ENCODE data around the gene VDAC2.
"Not testable (repeated sequence)": the region's sequence is repeated elsewhere in the genome, so short reads cannot be mapped to it uniquely, and the experiment has no call there.

The VDAC2 gene

DNA sequence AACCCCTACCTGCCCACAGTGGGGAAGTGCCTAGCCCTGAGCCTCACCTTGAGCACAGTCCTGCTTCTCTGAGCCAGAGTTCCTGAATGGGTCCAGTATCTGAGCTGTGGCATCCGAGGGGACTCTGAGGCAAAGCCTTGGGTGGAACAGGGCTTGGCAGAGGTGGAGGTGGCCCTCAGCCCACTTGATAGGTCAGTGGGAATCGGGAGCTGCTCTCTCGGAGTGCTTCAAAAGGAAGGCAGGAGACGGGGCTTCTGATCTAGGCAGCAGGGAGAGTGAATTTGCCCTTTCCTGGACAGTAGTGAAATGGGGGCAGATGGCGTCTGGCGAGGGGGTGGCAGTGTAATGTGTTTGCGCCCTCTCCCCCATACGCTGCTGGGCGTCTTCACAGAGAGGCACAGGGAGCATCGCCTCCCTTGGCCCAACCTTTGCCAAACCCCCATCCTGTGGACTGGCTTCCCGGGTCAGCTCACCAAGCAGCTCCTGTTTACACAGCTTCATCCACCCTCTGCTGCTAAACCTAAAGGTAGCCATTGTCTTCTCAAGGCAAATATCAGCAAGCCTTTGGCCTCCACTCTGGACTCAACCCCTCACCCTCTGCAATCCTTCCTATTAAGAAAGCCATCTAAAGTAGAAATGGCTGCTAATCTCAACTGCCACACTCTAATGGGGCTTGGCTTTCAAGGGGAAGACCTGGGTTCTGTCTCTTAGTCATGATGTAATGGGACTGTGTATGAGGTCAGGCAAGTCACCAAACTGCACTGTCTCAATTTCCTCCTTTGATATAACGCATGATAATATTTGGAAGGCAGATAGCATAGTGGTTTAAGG is 21.1 kb upstream of the VDAC2 start:
- peaks cover 3% of the 10 kb centered on the region for H3K36me3 Mint-ChIP-seq (ENCODE audit: low read depth)
- no peak overlapping the region for H3K27ac Mint-ChIP-seq
- no peaks in the 10 kb centered on the region for H3K9me3 Mint-ChIP-seq
- H3K4me3 Mint-ChIP-seq, result no peak overlapping the region
- H3K27me3 Mint-ChIP-seq (ENCODE audit: low read depth), result no peaks in the 10 kb centered on the region
- H3K4me1 Mint-ChIP-seq (ENCODE audit: low read depth), result peaks cover 10% of the 10 kb centered on the region

DNA sequence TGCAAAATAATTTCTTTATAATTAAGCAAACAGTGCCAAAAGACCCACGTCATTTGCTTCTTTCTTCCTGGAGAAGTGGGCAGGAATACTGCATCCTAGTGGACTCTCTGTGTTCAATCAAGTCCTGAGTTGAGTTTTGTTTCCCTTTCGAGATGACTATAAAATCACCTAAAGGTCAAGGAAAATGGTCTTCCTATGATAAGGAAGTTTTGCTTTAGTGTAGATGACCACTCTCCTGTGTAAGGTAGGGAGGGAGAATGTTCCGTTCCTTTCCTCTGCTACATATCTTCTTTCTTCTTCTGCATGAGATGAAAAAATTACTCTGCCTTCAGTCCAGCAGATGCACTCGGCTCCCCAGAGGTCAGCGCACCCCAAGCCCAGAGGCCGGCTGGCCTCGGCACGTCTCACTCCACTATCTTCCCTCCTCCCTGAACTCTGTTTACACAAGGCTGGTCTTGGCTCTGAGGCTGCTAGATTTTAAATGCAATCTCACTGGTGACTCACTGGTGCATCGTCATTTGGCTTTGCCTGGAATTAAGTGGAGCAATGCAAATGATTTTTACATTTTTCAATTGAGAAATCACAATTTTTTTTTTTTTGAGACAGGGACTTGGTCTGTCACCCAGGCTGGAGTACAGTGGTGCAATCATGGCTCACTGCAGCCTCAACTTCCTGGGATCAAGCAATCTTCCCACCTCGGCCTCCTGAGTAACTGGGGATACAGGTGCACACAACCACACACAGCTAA is 18.6 kb upstream of the VDAC2 start:
- H3K9me3 Mint-ChIP-seq, result no peaks in the 10 kb centered on the region
- H3K36me3 Mint-ChIP-seq (ENCODE audit: low read depth), result peaks cover 3% of the 10 kb centered on the region
- H3K4me3 Mint-ChIP-seq, result no peak overlapping the region
- H3K4me1 Mint-ChIP-seq (ENCODE audit: low read depth), result peaks cover 8% of the 10 kb centered on the region
- H3K27ac Mint-ChIP-seq, result no peak overlapping the region
- H3K27me3 Mint-ChIP-seq (ENCODE audit: low read depth), result no peaks in the 10 kb centered on the region

DNA sequence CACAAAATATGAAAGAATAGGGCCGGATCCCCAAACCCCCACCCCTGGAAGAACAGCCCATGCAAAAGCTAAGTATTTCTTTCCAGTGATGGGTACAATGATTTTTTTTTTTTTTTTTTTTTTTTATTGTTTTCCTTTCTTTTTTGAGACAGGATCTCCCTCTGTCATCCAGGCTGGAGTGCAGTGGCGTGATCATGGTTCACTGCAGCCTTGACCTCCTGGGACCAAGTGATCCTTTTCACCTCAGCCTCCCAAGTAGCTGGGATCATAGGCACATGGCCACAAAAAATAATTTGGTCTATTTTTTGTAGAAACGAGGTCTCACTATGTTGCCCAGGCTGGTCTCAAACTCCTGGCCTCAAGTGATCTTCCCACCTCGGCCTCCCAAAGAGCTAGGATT is 16.0 kb upstream of the VDAC2 start:
- not testable (repeated sequence) for H3K36me3 Mint-ChIP-seq (ENCODE audit: low read depth); H3K27me3 Mint-ChIP-seq (ENCODE audit: low read depth); H3K27ac Mint-ChIP-seq; H3K4me1 Mint-ChIP-seq (ENCODE audit: low read depth); H3K4me3 Mint-ChIP-seq; H3K9me3 Mint-ChIP-seq

DNA sequence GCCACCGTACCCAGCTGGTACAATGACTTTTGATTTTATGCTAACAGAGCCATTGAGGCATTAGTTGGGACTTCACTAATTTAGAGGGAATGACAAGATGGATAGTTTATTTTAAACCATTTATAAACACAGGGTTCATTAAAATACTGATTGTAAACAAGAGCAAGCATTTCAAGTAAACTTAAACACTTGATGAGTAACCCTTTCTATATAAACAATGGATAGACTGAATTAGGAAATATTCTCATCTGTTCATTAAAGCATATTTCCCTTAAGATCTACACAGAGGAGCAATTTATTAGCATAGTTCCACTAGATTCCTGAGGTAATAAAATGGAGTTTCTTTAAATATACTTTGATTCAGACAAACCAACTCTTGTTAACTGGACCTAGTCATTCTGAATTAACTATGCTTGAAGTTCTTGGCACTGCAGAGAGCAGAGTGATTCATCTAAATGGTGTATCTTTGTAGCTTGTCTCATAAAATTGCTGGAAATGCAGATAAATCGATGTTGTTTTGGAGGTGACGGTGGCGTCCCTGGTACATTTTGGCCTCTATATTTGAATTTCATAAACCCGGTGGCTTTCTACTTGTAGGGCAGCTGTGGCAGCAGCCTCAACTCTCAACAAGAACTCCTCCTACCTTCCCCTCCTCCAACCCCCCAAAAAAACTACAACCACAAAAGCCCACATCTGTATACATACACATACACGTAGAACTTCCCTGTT is 15.4 kb upstream of the VDAC2 start:
- H3K27ac Mint-ChIP-seq, result no peak overlapping the region
- no peaks in the 10 kb centered on the region for H3K27me3 Mint-ChIP-seq (ENCODE audit: low read depth)
- H3K36me3 Mint-ChIP-seq (ENCODE audit: low read depth), result peaks cover 3% of the 10 kb centered on the region
- H3K9me3 Mint-ChIP-seq, result no peaks in the 10 kb centered on the region
- H3K4me3 Mint-ChIP-seq, result no peak overlapping the region
- H3K4me1 Mint-ChIP-seq (ENCODE audit: low read depth), result no peaks in the 10 kb centered on the region

DNA sequence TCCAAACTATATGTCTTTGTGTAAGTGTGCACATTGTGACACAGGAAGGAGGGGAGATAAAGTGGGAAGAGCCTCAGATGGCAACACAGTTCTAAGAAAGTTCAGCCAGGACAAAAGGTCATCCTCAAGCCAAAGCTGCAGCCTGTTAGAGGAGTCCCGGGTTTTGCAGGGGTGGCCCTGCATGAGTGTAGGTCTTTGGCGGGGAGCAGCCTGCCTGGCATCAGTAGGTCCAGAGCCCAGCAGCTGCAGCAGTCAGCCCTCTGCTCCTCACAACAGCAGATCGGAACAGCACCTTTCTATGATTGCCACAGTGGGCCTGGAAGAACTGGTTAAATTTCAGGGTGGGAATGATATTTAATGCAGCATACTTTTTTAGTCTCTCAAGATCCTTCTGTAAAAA is 13.5 kb upstream of the VDAC2 start:
- Mint-ChIP-seq H3K4me1 (ENCODE audit: low read depth) (peaks cover under 1% of the 10 kb centered on the region), H3K27me3 (ENCODE audit: low read depth) (no peaks in the 10 kb centered on the region), H3K36me3 (ENCODE audit: low read depth) (peaks cover 3% of the 10 kb centered on the region), H3K27ac (no peak overlapping the region), H3K9me3 (no peaks in the 10 kb centered on the region), H3K4me3 (no peak overlapping the region)

DNA sequence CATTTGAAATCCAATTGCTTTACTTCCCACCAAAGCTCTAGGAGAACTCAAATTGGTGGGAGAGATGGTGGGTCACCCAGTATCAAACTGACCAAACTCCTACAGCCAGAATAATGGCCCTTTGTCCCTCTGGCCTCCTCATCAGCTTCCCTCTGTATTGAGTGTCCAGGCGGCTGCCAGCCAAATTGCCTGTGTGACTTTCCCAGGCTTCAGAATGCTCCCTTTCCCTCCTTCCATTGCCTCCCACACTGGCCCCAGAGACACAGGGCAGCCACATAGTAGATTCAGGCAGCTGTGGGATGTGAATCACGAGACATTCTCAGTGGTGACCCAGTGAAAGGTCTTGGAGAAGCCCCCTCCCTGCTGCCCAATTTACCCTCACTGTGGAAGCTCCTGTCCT is 12.7 kb upstream of the VDAC2 start:
- Mint-ChIP-seq H3K27me3 (ENCODE audit: low read depth) (no peaks in the 10 kb centered on the region), H3K9me3 (no peaks in the 10 kb centered on the region), H3K4me1 (ENCODE audit: low read depth) (peaks cover 1% of the 10 kb centered on the region), H3K4me3 (no peak overlapping the region), H3K36me3 (ENCODE audit: low read depth) (peaks cover 3% of the 10 kb centered on the region), H3K27ac (no peak overlapping the region)

DNA sequence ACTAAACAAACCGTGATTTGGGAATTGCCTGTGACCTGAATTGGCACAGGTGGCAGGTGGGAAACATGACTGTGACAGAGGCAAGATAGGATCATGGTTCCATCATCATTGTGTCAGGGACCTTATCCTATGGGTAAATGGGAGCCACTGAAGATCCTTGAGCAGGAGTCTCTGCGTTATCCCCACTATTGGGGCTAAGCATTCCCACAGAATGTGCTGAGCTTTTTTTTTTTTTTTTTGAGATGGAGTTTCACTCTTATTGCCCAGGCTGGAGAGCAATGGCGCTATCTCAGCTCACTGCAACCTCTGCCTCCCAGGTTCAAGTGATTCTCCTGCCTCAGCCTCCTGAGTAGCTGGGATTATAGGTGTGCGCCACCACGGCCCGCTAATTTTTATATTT is 10.6 kb upstream of the VDAC2 start:
- not testable (repeated sequence) for H3K27ac Mint-ChIP-seq; H3K27me3 Mint-ChIP-seq (ENCODE audit: low read depth); H3K4me1 Mint-ChIP-seq (ENCODE audit: low read depth); H3K4me3 Mint-ChIP-seq; H3K36me3 Mint-ChIP-seq (ENCODE audit: low read depth); H3K9me3 Mint-ChIP-seq

DNA sequence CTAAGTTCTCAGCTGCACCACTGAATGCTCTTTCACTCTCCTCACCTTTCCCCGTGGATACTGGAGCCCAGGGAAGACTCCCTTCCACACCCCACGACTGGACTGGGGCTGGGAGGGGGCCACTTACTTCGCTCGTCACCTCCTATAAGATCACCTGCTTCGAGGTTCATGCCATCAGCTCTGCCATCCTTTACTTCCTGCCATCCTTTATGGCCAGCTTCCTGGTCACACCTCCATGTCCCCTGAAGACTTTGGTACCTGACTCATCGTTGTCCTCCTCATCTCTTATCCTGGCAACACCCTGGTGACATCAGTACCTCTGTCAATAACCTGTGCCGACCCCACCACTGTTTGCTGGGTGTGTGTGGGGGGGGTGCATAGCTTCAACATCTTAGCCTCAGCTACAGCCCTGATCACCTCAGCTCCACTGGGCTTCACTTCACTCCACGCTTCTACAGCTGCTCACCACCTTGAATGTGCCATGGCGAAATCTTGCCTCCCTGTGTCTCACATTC is 8.7 kb upstream of the VDAC2 start:
- Mint-ChIP-seq H3K27ac (no peak overlapping the region), H3K4me1 (ENCODE audit: low read depth) (peaks cover 1% of the 10 kb centered on the region), H3K27me3 (ENCODE audit: low read depth) (no peaks in the 10 kb centered on the region), H3K4me3 (no peak overlapping the region), H3K36me3 (ENCODE audit: low read depth) (no peaks in the 10 kb centered on the region), H3K9me3 (no peaks in the 10 kb centered on the region)

DNA sequence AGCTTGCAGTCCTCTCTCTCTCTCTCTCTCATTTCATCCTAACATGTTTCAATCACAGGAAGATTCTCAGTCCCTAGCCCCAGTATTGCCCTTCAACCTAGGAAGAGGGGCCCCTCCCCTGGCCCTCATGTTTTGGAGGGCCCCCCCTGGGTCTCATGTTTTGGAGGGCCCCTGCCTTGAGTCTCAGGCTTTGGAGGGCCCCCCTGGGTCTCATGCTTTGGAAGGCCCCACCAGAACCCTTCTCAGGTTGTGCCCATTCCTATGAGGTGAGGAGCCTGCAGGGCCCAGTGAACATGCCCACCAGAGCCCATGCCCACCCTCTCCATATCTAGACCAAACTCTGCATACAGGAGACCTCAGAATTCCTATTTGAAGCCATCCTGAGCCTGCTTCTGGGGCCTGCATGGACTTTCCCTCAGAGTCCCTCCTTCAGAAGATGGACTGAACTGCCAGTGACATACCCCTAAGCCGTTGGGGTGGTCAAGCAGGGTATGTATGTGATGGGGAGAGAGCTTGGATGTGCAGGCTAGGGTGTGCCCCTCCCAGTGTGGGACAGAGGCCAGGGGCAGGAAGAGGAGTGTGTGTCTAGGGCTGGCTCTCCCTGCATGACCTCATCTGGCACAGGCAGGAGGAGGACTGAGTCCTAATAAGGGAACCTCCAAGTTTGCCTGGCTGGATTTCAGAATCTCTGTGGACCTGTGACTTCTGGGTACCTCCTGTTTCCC is 8.1 kb upstream of the VDAC2 start:
- no peaks in the 10 kb centered on the region for H3K27me3 Mint-ChIP-seq (ENCODE audit: low read depth)
- H3K36me3 Mint-ChIP-seq (ENCODE audit: low read depth), result no peaks in the 10 kb centered on the region
- no peaks in the 10 kb centered on the region for H3K9me3 Mint-ChIP-seq
- no peak overlapping the region for H3K4me3 Mint-ChIP-seq
- peaks cover 1% of the 10 kb centered on the region for H3K4me1 Mint-ChIP-seq (ENCODE audit: low read depth)
- H3K27ac Mint-ChIP-seq, result no peak overlapping the region

DNA sequence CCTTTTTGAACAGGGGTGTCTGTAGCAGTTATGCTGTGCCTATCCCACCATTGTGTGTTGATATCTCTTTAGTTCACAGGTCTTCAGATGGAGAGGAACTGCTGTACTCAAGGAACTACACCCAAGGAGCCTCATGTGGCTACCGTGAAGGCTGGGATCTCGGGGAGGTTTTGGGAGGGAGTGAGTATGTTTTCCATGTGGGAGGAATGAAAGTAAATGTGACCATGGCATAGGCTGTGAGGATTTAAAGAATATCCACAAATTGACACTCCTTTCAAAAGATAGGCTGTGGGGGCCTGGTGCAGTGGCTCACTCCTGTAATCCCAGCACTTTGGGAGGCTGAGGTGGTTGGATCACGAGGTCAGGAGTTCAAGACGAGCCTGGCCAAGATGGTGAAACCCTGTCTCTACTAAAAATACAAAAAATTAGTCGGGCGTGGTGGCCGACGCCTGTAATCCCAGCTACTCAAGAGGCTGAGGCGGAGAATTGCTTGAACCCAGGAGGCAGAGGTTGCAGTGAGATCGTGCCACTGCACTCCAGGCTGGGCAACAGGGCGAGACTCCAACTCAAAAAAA is 7.5 kb upstream of the VDAC2 start:
- H3K27me3 Mint-ChIP-seq (ENCODE audit: low read depth); H3K27ac Mint-ChIP-seq; H3K9me3 Mint-ChIP-seq; H3K4me1 Mint-ChIP-seq (ENCODE audit: low read depth); H3K36me3 Mint-ChIP-seq (ENCODE audit: low read depth); H3K4me3 Mint-ChIP-seq: not testable (repeated sequence)

DNA sequence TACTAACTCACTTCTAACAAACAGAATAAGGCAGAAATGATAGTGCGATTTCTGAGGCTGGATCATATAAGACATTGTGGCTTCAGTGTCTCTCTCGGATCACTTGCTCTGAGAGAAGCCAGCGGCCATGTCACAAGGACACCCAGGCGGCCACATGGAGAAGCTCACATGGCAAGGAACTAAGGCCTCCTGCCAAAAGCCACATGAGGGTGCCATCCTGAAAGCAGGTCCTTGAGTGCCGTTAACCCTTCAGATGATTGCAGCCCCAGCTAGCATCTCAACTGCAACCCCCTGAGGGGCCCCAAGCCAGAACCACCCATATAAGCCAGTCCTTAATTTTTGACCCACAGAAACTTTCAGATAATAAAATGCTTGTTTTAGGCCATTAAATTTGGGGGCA is 6.9 kb upstream of the VDAC2 start:
- Mint-ChIP-seq H3K36me3 (ENCODE audit: low read depth) (no peaks in the 10 kb centered on the region), H3K9me3 (no peaks in the 10 kb centered on the region), H3K27me3 (ENCODE audit: low read depth) (no peaks in the 10 kb centered on the region), H3K4me3 (no peak overlapping the region), H3K4me1 (ENCODE audit: low read depth) (peaks cover 5% of the 10 kb centered on the region), H3K27ac (no peak overlapping the region)

DNA sequence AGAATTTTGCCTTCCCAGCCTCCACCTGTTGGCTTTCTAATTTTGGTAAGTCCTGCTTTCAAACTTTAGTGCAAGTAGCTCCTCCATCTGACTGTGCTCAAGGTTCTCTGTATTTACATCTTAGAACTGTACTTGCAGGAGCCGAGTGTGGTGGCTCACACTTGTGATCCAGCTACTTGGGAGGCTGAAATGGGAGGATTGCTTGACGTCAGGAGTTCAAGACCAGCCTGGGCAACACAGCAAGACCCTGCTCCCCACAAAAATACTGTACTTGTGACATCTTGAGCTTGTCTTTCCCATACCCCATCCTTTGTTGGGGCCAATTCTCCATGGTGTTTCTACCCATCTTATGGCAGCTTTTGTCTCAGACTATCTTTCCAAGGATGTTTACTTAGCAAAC is 4.7 kb upstream of the VDAC2 start:
- no peaks in the 10 kb centered on the region for H3K9me3 Mint-ChIP-seq
- H3K27me3 Mint-ChIP-seq (ENCODE audit: low read depth), result no peaks in the 10 kb centered on the region
- H3K27ac Mint-ChIP-seq, result no peak overlapping the region
- H3K36me3 Mint-ChIP-seq (ENCODE audit: low read depth), result no peaks in the 10 kb centered on the region
- H3K4me3 Mint-ChIP-seq, result no peak overlapping the region
- H3K4me1 Mint-ChIP-seq (ENCODE audit: low read depth), result peaks cover 10% of the 10 kb centered on the region

DNA sequence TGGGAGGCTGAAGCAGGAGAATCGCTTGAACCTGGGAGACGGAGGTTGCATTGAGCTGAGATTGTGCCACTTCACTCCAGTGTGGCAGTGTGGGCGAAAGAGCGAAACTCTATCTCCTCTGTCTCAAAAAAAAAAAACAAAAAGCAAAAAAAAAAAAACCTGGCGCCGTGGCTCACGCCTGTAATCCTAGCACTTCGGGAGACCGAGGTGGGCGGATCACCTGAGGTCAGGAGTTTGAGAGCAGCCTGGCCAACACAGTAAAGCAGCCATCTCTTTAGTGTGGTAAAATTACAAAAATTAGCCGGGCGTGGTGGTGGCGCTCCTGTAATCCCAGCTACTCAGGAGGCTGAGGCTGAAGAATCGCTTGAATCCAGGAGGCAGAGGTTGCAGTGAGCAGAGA is 4.0 kb upstream of the VDAC2 start:
- not testable (repeated sequence) for H3K27me3 Mint-ChIP-seq (ENCODE audit: low read depth); H3K36me3 Mint-ChIP-seq (ENCODE audit: low read depth); H3K27ac Mint-ChIP-seq; H3K4me3 Mint-ChIP-seq; H3K9me3 Mint-ChIP-seq
- H3K4me1 Mint-ChIP-seq (ENCODE audit: low read depth), result peaks cover 14% of the 10 kb centered on the region
